GM19463 (cell line): ENCODE data around the gene ZNF346.

ENCODE experiments used
- ATAC-seq: cut with Tn5 transposase; IDR thresholded peaks from one replicate; pipeline ENCODE4 v1.9.1; 2021; ENCODE audit warnings: mild to moderate bottlenecking, moderate library complexity; ENCODE audit not compliant: unreplicated experiment

ZNF346 gene

DNA sequence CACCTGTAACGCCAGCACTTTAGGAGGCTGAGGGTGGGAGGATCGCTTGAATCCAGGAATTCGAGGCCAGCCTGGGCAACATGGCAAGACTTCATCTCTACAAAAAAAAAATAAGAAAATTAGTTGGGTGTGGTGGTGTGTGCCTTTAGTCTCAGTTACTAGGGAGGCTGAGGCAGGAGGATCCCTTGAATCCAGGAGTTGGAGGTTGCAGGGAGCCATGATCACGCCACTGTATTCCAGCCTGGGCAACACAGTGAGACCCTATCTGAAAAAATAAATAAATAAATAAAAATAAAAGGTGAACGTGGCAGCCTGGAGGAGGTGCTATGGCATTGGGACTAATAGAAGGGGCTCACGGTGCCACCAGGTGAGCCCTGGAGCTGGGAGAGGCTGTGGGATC is 71.3 kb downstream of the ZNF346 start:
- ATAC-seq: no peak

DNA sequence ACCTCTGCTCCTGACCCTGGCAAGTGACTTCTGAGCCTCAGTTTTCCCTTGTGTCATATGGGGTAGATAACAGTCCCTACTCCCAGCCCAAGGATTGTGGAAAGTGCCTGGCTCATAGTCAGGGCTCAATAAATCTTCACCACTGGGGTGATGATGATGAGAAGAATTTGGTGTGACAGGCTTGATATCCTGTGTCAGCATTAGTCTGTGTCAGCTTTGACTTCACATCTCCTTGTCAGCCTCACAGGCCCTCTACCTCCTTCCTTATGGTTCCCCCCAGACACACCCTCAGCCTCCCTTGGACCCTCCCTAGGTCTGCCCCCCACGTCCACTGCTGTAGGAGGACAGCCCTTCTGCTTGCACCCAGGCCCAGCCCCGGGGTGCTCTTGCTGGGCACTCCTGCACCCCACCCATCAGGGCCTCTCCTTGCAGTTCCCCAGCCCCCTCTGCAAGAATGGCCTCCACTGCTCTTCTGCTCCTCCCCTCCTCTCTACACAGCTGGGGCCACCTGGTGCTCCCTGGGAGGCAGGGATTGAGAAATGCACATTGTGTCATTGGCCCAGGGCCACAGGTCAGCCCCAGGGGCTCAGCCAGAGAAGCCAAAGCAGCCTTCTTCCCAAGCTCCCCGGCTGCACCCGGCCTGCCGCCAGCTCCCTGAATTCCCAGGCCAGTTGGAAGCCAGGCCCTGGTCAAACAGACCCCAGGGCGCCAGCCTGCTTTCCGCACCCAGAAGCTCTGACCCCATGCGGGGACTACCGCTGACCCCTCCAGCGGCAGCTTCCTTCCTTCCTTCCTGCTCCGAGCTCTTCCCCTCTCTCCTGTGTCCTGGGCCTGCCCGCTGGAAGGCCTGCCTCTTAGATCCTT is 72.0 kb downstream of the ZNF346 start:
- no peak for ATAC-seq

DNA sequence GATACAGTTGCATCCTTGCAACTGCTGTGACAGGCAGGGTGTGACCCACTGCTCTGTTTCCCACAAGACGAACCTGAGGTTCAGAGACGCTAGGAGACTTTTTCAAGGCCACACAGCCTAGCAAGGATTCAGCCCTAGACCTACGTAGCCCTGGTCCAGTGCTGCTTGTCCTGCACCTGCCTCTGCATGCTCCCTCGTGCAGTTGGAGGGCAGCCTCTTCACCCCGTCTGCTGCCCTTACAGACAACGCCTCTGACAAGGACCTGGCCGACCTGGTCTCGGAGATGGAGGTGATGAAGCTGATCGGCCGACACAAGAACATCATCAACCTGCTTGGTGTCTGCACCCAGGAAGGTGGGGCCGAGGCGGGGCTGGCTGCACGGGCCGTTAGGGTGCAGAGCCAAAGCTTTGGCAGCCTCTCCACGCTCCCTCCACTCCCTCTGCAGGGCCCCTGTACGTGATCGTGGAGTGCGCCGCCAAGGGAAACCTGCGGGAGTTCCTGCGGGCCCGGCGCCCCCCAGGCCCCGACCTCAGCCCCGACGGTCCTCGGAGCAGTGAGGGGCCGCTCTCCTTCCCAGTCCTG is 72.7 kb downstream of the ZNF346 start:
- no peak for ATAC-seq

DNA sequence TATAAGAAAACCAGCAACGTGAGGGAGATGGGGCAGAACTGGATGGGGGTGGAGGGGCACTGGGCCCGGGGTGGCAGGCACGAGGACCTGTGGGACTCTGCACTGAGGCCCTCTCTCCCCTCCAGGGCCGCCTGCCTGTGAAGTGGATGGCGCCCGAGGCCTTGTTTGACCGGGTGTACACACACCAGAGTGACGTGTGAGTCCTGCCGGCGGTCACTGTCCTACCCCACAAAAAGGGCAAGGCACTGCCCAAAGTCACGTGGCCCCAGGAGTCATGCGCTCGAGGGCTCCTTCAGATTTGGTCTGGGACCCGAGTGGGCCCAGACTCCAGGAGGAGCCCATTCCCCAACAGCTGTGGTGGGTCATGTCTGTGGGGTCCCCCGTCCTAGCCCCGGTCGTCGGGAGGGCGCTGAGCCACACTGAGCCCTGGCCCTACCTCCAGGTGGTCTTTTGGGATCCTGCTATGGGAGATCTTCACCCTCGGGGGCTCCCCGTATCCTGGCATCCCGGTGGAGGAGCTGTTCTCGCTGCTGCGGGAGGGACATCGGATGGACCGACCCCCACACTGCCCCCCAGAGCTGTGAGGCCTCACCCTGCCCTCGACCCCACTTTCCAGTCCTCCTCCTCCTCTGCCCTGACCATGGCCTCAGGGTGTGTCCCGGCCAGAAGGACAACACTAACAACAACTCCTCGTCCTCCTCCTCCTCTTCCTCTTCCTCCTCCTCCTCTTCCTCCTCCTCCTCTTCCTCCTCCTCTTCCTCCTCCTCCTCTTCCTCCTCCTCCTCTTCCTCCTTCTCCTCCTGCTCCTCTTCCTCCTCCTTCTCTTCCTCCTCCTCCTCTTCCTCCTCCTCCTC is 73.9 kb downstream of the ZNF346 start:
- no peak for ATAC-seq

DNA sequence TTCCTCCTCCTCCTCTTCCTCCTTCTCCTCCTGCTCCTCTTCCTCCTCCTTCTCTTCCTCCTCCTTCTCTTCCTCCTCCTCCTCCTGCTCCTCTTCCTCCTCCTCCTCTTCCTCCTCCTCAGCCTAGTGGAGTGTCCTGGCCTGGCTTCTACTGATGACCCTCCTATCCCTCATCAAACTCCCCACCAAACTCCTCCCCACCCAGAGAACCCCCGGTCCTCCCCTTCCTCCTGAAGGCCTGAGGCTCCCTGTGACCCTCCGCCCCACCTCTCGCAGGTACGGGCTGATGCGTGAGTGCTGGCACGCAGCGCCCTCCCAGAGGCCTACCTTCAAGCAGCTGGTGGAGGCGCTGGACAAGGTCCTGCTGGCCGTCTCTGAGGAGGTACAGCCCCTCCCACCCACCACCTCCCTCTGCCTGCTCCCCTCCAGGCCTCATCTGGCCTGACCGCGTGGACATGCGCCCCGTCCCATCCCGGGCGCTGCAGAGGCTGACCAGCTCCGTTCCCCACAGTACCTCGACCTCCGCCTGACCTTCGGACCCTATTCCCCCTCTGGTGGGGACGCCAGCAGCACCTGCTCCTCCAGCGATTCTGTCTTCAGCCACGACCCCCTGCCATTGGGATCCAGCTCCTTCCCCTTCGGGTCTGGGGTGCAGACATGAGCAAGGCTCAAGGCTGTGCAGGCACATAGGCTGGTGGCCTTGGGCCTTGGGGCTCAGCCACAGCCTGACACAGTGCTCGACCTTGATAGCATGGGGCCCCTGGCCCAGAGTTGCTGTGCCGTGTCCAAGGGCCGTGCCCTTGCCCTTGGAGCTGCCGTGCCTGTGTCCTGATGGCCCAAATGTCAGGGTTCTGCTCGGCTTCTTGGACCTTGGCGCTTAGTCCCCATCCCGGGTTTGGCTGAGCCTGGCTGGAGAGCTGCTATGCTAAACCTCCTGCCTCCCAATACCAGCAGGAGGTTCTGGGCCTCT is 74.8 kb downstream of the ZNF346 start:
- no peak for ATAC-seq

DNA sequence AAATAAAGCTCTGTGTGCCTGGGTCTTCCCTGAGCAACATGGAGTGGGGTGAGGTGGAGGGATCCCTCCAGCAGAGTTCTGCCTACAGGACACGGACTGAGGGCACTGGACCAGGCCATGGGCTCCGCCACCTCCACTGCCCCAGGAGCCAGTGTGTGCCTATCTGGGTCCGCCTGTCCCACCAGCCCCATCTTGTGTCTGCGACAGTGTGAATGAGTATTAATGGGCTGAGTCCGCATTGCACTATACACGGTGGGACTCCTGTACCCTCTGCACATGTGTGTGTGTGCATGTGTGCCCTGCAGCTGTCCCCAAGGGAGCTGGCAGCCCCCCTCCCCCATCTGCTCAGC is 75.6 kb downstream of the ZNF346 start:
- ATAC-seq: no peak

DNA sequence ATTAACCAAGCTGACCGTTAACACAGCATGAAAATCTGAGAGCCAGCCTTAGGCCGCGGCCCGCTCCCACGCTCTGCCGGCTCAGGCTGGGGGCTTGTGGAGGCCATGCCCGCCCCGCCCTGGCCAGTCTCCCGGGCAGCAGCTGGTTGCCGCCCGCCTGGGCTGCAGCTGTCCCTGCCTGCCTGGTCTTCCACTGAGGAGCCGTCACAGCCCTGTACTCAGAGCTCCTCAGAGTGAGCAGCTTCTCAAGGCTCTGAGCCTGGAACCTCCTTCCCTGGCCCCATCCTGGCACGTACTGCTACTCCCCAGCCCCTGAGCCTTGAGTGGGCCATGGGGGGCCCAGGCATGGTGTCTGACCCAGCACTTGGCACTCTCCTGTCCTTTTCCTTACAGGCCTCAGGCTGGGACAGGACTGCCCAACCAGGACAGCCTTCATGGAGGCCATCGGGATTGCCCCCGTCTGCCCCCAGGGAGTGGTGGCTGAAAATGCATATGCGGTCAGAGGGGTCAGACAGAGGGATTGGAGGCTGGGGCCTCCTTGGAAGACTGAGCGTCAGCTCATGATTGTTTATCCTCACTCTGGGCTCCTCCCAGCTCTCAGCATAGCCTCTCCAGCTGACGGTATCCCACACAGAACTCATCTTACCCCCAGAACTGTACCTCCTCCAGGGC is 76.1 kb downstream of the ZNF346 start:
- no peak for ATAC-seq

DNA sequence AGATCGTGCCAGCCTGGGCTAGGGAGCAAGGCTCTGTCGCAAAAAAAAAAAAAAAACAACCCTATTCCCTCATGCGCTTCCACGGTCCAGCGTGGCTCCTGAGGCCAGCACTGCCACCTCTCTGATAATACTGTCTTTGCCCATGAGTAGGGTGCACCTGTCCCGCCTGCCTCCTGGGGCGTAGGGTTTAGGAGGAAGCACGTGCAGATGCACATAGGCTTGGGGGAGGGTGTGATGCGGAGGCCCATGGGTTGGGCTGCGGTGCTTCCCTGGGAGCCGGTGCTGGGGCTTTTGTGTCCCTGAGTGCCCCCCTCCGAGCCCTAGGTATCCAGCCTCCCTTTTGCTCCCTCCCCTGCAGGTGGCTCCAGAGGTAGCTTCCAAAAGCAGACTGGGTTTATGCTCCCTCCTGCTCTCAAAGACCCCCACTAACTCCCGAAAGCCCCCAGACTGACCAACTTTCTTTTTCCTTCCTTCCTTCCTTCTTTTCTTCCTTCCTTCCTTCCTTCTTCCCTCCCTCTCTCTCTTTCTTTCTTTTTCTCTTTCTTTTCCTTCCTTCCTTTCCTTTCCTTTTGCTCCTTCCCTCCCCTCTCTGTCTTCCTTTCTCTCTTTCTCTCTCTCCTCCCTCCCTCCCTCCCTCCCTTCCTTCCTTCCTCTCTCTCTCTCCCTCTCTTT is 77.1 kb downstream of the ZNF346 start:
- no peak for ATAC-seq

DNA sequence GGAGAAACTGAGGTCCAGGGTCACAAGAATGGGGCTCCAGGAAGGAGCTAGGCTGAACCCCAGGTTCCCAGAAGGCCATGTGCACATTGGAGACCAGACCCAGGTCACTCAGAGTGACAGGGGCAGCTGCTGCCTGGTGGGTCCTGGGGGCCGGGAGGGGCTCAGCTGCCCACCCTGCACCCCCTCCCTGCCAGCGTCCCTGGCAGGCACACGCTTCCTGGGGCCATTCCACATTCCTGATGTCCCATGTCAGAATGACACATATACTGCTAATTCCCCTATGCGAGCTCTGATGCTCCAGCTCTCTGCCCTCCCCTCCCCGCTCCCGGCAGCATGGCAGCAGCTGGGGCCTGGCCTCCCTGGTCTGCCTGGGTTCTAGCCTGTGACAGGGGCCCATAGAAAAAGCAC is 78.2 kb downstream of the ZNF346 start:
- no peak for ATAC-seq

DNA sequence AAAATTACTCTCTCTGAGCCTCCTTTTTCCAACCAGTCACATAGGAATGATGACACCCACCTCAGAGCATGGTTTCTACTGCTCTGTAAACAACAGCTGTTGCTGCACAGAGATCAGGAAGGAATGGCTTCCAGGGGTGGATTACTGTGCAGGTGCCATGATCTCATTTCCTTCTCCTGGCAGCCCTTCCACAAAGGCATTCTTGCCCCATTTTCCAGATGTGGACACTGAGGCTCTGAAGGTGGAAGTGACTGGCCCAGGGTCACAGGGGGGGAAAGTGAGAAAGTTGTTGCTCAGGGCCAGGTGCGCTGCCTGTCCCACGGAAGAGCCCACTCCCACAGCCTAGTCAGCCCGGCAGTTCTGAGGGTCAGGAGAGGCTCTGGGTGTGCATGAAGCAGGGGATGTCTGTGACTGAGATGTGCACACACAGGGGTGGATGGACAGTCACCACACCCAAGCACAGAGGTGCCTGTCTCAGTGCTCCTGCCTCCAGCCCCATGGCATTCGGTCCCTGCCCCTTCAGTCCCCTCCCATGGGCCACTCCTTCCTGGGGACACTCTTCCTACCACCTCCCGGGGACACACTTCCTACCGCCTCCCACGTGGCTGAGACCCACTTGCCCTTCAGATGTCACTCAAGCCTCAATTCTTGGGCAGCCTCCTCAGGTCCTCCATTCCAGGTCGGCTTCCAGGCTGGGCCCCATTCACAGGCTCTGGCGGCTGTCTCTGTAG is 81.2 kb downstream of the ZNF346 start:
- no peak for ATAC-seq

DNA sequence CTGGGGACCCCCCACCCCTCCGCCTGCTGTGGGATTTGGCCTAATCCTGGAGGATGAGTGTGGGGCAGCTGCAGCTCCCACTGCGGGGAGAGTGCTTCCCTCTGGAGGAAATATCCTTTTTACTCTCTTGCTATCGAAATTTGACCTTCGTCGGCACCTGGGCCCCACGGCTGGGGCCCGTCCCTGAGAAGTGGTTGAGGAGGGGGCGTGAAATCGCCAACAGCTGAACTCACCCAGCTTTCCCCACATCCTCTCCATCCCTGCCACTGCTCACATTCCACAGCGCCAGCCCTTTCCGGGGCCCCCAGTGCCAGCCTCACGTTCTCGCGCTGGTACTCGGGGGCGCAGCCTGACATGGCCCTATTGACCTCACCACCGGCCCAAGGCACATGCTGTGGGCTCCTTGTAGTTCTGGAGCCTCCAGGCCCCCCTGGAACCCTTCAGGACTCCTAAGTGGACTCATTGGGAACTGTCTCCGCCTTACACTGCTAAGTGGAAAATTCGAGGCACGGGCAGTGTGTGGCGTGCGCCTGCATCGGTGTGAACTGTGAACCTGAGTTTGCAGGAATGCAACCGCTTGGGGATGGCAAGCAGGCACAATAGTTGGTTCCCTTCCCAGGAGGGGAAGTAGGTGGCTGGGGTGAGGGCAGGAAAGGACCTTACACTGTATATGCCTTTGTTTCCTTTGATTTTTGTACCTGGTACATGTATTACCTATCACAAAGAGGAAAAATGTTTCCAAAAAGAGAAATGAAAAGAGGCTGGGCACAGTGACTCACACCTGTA is 83.4 kb downstream of the ZNF346 start:
- no peak for ATAC-seq

DNA sequence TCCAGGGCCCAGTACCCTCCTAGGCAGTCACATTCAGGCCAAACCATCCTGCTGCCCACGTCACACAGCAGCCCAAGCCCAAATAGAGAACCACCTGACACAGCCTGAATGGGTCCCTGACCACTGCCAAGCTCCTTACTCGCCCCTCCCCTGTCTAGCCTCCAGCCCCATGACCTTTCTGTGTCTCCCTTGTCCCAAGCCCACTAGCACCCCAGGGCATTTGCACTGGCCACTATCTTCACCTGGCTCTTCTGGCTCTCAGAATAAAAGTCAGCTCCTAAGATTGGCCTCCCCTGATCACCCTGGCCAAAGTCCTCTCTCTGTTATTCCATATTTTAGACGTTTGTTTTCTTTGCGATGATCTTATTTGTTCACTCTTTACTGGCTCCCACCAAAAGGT is 84.7 kb downstream of the ZNF346 start:
- no peak for ATAC-seq

DNA sequence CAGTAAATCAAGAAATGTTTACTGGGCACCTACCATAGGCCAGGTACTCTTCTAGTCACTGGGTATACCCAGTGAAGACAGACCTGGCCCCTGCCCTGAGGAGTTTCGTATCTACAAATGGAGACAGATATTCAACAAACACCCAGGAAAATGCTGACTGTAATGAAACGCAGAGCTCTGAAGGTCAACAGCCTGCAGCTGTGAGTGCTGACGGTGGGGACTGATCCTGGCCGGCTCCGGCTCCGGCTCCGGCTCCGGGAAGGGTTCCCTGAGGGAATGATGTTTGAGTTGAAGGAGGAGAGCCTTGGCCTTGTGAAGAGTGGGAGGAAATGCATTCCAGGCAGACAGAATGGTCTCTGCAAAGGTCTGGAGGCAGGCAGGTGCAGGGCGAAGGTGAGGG is 87.3 kb downstream of the ZNF346 start:
- ATAC-seq: no peak

DNA sequence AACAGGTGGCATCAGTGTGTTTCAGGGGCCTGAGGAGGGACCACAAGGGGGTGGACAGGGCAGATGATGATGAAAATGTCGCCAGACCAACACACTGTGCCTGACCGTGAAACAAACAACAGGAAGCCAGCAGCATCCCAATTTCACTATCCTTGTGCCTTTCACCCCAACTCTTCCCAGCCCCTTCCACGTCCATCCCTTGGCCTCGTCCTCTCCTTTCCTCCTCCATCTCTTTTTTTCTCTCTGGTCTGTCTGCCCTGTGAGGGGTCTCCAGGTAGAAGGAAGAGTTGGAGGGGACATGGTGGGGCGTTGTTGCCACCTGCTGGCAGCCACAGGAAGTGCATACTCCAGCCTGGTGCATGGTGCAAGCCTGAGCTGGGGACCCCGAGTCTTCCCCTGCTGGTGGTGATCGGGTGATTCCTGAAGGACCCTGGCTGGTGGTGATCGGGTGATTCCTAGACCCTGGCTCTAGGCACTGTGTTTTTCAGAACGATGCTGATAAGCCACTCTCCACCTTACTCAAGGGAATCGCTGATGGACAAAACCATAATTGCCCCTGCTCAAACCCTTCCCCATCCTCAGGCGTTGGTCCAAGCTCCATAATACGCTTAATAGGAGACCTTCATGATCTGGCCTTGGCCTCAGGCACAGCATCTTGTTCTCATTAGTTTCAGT is 89.4 kb downstream of the ZNF346 start:
- no peak for ATAC-seq

DNA sequence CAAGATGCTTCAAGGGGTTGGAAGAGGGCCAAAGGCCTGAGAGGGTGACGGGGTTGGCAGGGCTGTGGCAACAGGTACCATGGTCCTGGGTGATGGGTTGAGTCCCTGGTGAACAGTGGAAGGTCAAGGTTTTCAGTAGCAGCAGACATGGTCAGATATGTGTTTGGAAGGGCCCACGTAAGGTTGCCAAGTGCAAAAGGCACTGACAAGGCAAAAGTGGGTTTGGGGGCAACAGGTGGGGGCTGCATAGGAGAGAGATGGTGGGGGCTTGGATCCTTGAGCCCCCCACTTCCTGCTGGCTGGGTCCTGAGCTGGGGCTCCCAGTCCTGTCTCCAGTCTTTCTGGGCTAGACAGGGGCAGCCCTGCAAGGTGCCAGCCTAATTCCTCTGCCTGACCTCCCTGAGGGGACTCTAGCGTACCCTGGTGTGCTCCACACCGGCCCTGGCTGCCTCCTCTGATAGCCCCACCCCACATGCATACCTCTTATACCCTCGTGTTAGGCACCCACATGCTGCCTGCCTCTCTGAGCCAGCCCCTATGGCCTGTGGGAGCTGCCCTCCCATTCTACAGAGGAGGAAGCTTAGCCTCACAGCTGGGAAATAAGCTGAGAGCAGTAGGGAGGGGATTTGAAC is 90.2 kb downstream of the ZNF346 start:
- ATAC-seq: no peak

DNA sequence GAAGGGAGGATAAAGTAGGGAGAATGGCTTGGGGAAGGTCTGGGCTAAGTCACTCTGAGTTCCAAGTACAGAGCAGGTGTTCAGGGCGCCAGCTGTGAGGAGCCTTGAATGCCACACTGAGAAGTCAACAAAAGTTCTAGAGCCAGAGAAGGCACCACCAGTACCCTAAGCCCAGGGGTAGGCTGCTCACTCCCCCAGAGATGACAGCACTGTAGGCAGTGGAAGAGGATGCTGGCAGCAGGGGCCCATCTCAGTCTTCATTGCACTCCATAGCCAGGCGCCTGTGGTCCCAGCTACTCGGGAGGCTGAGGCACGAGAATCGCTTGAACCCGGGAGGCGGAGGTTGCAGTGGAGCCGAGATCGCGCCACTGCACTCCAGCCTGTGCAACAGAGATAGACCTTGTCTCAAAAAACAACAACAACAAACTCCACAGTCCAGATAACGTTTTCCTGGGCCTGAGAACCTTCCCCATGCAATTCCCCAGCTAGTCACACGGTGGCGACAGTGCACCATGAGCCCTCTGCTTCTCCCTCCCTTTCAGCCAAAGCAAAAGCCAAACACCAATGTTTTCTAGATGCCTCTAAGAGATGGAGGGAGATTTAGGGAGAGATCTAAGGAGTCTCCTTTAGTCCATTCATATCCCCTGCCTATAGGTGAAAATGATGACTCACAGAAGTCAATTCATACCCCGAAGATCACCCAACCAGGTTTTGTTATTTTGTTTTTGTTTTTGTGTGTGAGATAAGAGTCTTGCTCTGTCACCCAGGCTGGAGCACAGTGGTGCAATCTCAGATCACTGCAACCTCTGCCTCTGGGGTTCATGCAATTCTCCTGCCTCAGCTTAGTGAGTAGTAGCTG is 91.3 kb downstream of the ZNF346 start:
- ATAC-seq: peak; percentile 61
